ENCODE results near the gene TEX10.

Gene TEX10

DNA sequence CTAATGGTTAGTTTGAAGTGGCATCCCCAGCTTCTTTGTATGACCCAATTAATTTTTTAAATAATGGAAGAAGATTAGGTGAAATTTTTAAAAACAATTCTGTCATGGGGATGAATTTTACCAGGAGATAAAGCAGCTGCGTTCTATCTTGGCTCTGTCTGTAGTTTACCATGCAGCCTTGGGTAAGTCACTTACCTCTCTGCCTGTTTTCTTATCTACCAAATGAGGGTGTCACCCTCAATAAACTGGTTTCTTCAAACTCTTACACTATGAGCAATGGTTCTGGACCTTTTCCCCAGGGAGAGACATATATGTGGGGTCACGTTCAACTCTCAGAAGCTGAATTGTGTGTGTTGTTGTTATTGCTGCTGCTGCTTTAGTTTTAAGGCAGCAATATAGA is 71.7 kb downstream of the TEX10 start:
- no peak for ATAC-seq
- TF ChIP-seq CREB5 (CRISPR knock-in tag; IDR thresholded peaks at IDR 0.05; ENCODE audit: low read depth) = no peak
- TF ChIP-seq ZC3H10 (CRISPR knock-in tag; IDR thresholded peaks at IDR 0.05) = no peak
- TF ChIP-seq BACH2 (CRISPR knock-in tag; IDR thresholded peaks at IDR 0.05; ENCODE audit: borderline replicate concordance) = no peak
- TF ChIP-seq ZNF8 (CRISPR knock-in tag; IDR thresholded peaks at IDR 0.05) = no peak
- no peak for TF ChIP-seq TCF4 (CRISPR knock-in tag; IDR thresholded peaks at IDR 0.05; ENCODE audit: borderline replicate concordance)
- TF ChIP-seq CSDC2 (CRISPR knock-in tag; IDR thresholded peaks at IDR 0.05) = no peak
- no peak for TF ChIP-seq SNAI2 (CRISPR knock-in tag; IDR thresholded peaks at IDR 0.05)
- TF ChIP-seq ISL1 (CRISPR knock-in tag; IDR thresholded peaks at IDR 0.05) = no peak

GRCh38 chr9:100277166-100277979 is 75.4 kb downstream of the TEX10 start:
- no peak for ATAC-seq
- TF ChIP-seq ESRRG (CRISPR knock-in tag; IDR thresholded peaks at IDR 0.05) (no peak), SNAI2 (CRISPR knock-in tag; IDR thresholded peaks at IDR 0.05) (no peak), ARNTL (CRISPR knock-in tag; IDR thresholded peaks at IDR 0.05; ENCODE audit: borderline replicate concordance, low read depth) (no peak), BACH2 (CRISPR knock-in tag; IDR thresholded peaks at IDR 0.05; ENCODE audit: borderline replicate concordance) (no peak), RARB (CRISPR knock-in tag; IDR thresholded peaks at IDR 0.05) (no peak), PPARA (CRISPR knock-in tag; IDR thresholded peaks at IDR 0.05; ENCODE audit: borderline replicate concordance) (no peak), CREB5 (CRISPR knock-in tag; IDR thresholded peaks at IDR 0.05; ENCODE audit: low read depth) (no peak), ZFP30 (CRISPR knock-in tag; IDR thresholded peaks at IDR 0.05) (no peak), CSDC2 (CRISPR knock-in tag; IDR thresholded peaks at IDR 0.05) (no peak), ZNF8 (CRISPR knock-in tag; IDR thresholded peaks at IDR 0.05) (no peak), CSRNP3 (CRISPR knock-in tag; IDR thresholded peaks at IDR 0.05) (no peak), ZNF565 (CRISPR knock-in tag; conservative IDR thresholded peaks at IDR 0.05; ENCODE audit: low read depth) (no peak), TOX (CRISPR knock-in tag; IDR thresholded peaks at IDR 0.05; ENCODE audit: borderline replicate concordance) (no peak), TSHZ2 (CRISPR knock-in tag; IDR thresholded peaks at IDR 0.05) (no peak)
- TF ChIP-seq, protein P1, sequence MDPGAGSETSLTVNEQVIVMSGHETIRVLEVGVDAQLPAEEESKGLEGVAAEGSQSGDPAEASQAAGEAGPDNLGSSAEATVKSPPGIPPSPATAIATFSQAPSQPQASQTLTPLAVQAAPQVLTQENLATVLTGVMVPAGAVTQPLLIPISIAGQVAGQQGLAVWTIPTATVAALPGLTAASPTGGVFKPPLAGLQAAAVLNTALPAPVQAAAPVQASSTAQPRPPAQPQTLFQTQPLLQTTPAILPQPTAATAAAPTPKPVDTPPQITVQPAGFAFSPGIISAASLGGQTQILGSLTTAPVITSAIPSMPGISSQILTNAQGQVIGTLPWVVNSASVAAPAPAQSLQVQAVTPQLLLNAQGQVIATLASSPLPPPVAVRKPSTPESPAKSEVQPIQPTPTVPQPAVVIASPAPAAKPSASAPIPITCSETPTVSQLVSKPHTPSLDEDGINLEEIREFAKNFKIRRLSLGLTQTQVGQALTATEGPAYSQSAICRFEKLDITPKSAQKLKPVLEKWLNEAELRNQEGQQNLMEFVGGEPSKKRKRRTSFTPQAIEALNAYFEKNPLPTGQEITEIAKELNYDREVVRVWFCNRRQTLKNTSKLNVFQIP (CRISPR knock-in tag; IDR thresholded peaks at IDR 0.05; ENCODE audit: borderline replicate concordance, low read depth) = no peak

DNA sequence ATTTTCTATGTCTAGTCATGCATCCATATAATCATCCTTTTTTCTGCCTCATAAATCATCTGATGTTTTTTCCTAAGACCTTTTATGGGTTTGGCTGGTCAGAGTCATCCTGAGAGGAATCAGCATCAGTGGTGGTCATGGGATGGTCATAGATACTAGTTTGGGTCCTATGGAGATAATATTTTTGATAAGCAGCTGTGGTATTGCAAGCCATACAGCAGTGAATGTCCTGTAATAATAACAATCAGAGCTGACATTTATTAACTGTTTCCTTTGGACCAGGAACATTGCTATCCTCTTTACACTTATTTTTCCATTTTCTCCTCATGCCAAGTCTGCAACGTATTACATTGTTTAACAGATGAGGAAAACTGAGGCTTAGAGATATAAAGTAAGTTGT is 83.1 kb downstream of the TEX10 start:
- TF ChIP-seq TSHZ2 (CRISPR knock-in tag; IDR thresholded peaks at IDR 0.05) = no peak
- no peak for TF ChIP-seq SNAI2 (CRISPR knock-in tag; IDR thresholded peaks at IDR 0.05)
- no peak for TF ChIP-seq BACH2 (CRISPR knock-in tag; IDR thresholded peaks at IDR 0.05; ENCODE audit: borderline replicate concordance)
- no peak for TF ChIP-seq OSR1 (CRISPR knock-in tag; IDR thresholded peaks at IDR 0.05)
- no peak for TF ChIP-seq PATZ1 (CRISPR knock-in tag; IDR thresholded peaks at IDR 0.05; ENCODE audit: borderline replicate concordance)
- TF ChIP-seq TOX (CRISPR knock-in tag; IDR thresholded peaks at IDR 0.05; ENCODE audit: borderline replicate concordance) = no peak
- no peak for TF ChIP-seq ZNF70 (CRISPR knock-in tag; IDR thresholded peaks at IDR 0.05)
- no peak for ATAC-seq
